CD8-positive, alpha-beta memory T cell (primary cell): ENCODE results near the gene TMEM116. TPM values are rescaled to one million over a fixed set of nuclear protein-coding genes. Genes with fewer than 3 reads are reported as not detected.

ENCODE experiments used
- CTCF ChIA-PET: fragments of 350-600 bp; sonication (Branson Sonifier 250); formaldehyde crosslinking; loops from one replicate; lab custom pipeline; 2021; ENCODE audit warnings: antibody characterized with exemption; lab: Charles Lee
- POLR2A ChIA-PET: fragments of 350-600 bp; sonication (Branson Sonifier 250); formaldehyde crosslinking; loops from one replicate; lab custom pipeline; 2021; ENCODE audit warnings: antibody characterized with exemption; lab: Charles Lee
- DNase-seq, 5 donors: peaks; one replicate each; pipeline versions ENCODE4 v3.0.0 to v3.0.0-alpha.2; 2020 to 2022; ENCODE audit warnings: mixed read lengths in 1 of 5
- H3K27ac ChIP-seq: one replicate; pipeline ENCODE4 v1.7.0; 2013; ENCODE audit warnings: low read depth, mild to moderate bottlenecking, low read length, moderate library complexity
- H3K27me3 ChIP-seq: 2 replicates; pipeline ENCODE4 v1.7.0; 2013; ENCODE audit warnings: low read length, mild to moderate bottlenecking; ENCODE audit not compliant: insufficient read depth, poor library complexity, severe bottlenecking
- H3K36me3 ChIP-seq: 2 replicates; pipeline ENCODE4 v1.7.0; 2013; ENCODE audit warnings: mild to moderate bottlenecking, low read length, moderate library complexity; ENCODE audit not compliant: insufficient read depth
- H3K4me1 ChIP-seq: 2 replicates; pipeline ENCODE4 v1.7.0; 2013; ENCODE audit warnings: mild to moderate bottlenecking, low read length, moderate library complexity; ENCODE audit not compliant: insufficient read depth
- H3K4me3 ChIP-seq: 2 replicates; pipeline ENCODE4 v1.7.0; 2013; ENCODE audit warnings: mild to moderate bottlenecking, low read length
- H3K9me3 ChIP-seq: 2 replicates; pipeline ENCODE4 v1.7.0; 2013; ENCODE audit warnings: mild to moderate bottlenecking, low read length
- H3K27ac Mint-ChIP-seq, 8 donors: one replicate each; pipeline ENCODE4 v1.8.0; 2020 to 2021; ENCODE audit warnings: mixed read lengths in 8 of 8, mild to moderate bottlenecking in 6 of 8, inconsistent platforms in 3 of 8, moderate library complexity in 3 of 8
- H3K27me3 Mint-ChIP-seq, 2 donors: one replicate each; pipeline ENCODE4 v1.8.0; 2020 to 2021; ENCODE audit warnings: mixed read lengths in 2 of 2, mild to moderate bottlenecking in 1 of 2, moderate library complexity in 1 of 2
- H3K36me3 Mint-ChIP-seq, 3 donors: one replicate each; pipeline ENCODE4 v1.8.0; 2020 to 2021; ENCODE audit warnings: mixed read lengths in 3 of 3, inconsistent platforms in 1 of 3, mild to moderate bottlenecking in 1 of 3
- H3K4me1 Mint-ChIP-seq, 3 donors: one replicate each; pipeline ENCODE4 v1.8.0; 2020 to 2021; ENCODE audit warnings: mixed read lengths in 3 of 3, inconsistent platforms in 1 of 3, mild to moderate bottlenecking in 1 of 3
- H3K4me3 Mint-ChIP-seq, 7 donors: one replicate each; pipeline ENCODE4 v1.8.0; 2020 to 2021; ENCODE audit warnings: mixed read lengths in 7 of 7, mild to moderate bottlenecking in 6 of 7, moderate library complexity in 4 of 7, inconsistent platforms in 2 of 7
- H3K9me3 Mint-ChIP-seq, 5 donors: one replicate each; pipeline ENCODE4 v1.8.0; 2020 to 2022; ENCODE audit warnings: mixed read lengths in 5 of 5, mild to moderate bottlenecking in 3 of 5, moderate library complexity in 2 of 5, inconsistent platforms in 1 of 5
- polyA plus RNA-seq: library from polyadenylated mRNA; unstranded; fragments of 300-500 nt; fragmentation: Illumina TruSeq; gene quantifications from one replicate; pipeline ENCODE4 v1.2.3, GENCODE V29; 2021
- total RNA-seq, 2 experiments: library from RNA; stranded (reverse); gene quantifications; one replicate each; pipeline ENCODE4 v1.2.3, GENCODE V29; 2021

The TMEM116 gene
- total and polyA plus RNA-seq, 3 experiments from 2014 or later: 13.1 to 28.4 (median 13.7) TPM

DNA sequence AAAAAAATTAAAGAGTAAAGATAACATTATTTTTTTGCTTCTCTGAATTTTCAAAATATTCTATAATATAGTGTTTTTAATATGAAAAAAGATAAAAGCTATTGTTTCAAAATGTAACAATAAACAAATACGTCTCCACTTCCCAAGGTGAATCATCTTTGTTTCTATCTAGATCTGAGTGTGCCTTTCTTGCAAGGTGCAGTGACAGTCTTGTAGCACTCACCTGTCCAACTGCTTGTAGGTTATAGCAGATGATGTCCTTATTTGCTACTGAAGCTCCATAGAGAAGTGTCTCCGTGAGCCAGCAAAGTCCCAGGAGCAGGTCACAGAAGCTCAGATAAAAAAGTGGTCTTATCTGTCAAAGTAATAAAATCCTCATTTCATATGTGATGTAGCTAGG lies 21.4 kb downstream of the TMEM116 start:
- Histone ChIP-seq H3K27ac (no peak overlapping the region), H3K36me3 (no peaks in the 10 kb centered on the region), H3K9me3 (no peaks in the 10 kb centered on the region), H3K4me1 (peaks cover 43% of the 10 kb centered on the region), H3K4me3 (peak overlapping the region; percentile 29), H3K27me3 (no peaks in the 10 kb centered on the region)
- POLR2A ChIA-PET: interaction anchor here (0.6 to 1.4 kb wide), 3 partner anchors 18 to 22 kb away, joined by 3 to 7 read pairs (median 3); partner anchors contain the start of genes ERP29 and TMEM116
- Mint-ChIP-seq H3K9me3 (no peaks in the 10 kb centered on the region), H3K4me1 (peaks cover 54 to 80% (median 79%) of the 10 kb centered on the region in 3 donors), H3K27ac (peak overlapping the region; percentile 68 to 98 (median 92)), H3K4me3 (peak overlapping the region; percentile 35 to 96 (median 88)), H3K36me3 (peaks cover 3 to 28% (median 12%) of the 10 kb centered on the region in 3 donors), H3K27me3 (peaks cover 0 to 1% of the 10 kb centered on the region in 2 donors)
- no peak for DNase-seq
- CTCF ChIA-PET: interaction anchor here (0.7 to 14.4 kb wide), 4 partner anchors 11 to 51 kb away, joined by 3 to 129 read pairs (median 4); partner anchors contain the start of genes ERP29 and TMEM116

DNA sequence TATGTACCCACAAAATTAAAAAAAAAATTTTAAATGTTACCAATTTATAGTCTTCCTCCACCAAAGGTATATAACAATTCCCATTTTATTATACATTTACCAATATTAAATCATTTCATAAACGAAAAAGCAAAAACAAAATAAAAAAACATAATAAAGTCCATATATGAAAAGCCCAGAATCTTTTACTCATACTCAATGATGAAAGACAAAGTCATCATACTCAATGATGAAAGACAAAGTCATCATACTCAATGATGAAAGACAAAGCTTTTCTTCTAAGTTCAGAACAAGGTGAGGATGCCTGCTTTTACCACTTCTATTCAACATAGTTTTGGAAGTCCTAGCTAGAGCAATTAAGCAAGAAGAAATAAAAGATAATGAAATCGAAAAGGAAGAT lies 28.1 kb downstream of the TMEM116 start:
- no peaks in the 10 kb centered on the region for H3K9me3 ChIP-seq
- no peaks in the 10 kb centered on the region for H3K36me3 ChIP-seq
- Mint-ChIP-seq H3K4me3 (no peak overlapping the region), H3K9me3 (no peaks in the 10 kb centered on the region), H3K4me1 (peaks cover 27 to 73% (median 49%) of the 10 kb centered on the region in 3 donors), H3K27me3 (no peaks in the 10 kb centered on the region), H3K36me3 (peaks cover 0 to 36% (median 20%) of the 10 kb centered on the region in 3 donors), H3K27ac (peak overlapping the region in 1 of 8 donors; percentile 57)
- DNase-seq: no peak
- H3K4me3 ChIP-seq: no peak overlapping the region
- H3K27ac ChIP-seq: no peak overlapping the region
- no peaks in the 10 kb centered on the region for H3K27me3 ChIP-seq
- ChIA-PET POLR2A (no interaction called here), CTCF (interaction anchor here (1.6 kb wide), 1 partner anchor 29 kb away, joined by 4 read pairs; no protein-coding TSS in a partner anchor)
- H3K4me1 ChIP-seq: no peaks in the 10 kb centered on the region

DNA sequence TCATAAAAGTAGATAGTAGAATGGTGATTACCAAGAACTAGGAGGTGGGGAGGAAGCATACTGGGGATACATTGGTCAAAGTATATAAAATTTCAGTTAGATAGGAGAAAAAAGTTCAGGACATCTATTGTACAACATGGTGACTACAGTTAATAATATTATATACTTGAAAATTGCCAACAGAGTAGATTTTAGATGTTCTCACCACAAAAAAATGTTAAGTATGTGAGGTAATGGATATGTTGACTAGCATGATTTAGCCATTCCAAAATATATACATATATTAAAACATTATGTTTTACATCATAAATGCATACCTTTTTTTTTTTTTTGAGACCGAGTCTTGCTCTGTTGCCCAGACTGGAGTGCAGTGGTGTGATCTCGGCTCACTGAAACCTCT lies 31.0 kb downstream of the TMEM116 start:
- Mint-ChIP-seq H3K4me3 (no peak overlapping the region), H3K9me3 (no peaks in the 10 kb centered on the region), H3K36me3 (peaks cover 5 to 33% (median 15%) of the 10 kb centered on the region in 3 donors), H3K4me1 (peaks cover 34 to 75% (median 55%) of the 10 kb centered on the region in 3 donors), H3K27ac (peak overlapping the region in 1 of 8 donors; percentile 38), H3K27me3 (no peaks in the 10 kb centered on the region)
- ChIA-PET POLR2A (no interaction called here), CTCF (no interaction called here)
- Histone ChIP-seq H3K27ac (no peak overlapping the region), H3K36me3 (no peaks in the 10 kb centered on the region), H3K4me1 (no peaks in the 10 kb centered on the region), H3K9me3 (no peaks in the 10 kb centered on the region), H3K27me3 (no peaks in the 10 kb centered on the region), H3K4me3 (no peak overlapping the region)
- no peak for DNase-seq

DNA sequence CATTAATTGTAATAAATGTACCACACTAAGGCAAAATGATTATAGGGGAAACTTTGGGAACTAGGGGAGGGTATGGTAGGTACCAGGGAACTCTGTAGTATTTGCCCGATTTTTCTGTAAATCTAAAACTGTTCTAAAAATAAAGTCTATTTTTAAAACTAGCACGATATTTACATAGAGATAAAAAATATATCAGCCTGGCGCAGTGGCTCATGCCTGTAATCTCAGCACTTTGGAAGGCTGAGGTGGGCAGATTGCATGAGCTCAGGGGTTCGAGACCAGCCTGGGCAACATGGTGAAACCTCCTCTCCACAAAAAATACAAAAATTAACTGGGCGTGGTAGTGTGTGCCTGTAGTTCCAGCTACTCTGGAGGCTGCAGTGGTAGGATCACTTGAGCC lies 32.4 kb downstream of the TMEM116 start:
- Mint-ChIP-seq H3K4me3 (no peak overlapping the region), H3K4me1 (peaks cover 39 to 79% (median 56%) of the 10 kb centered on the region in 3 donors), H3K27me3 (no peaks in the 10 kb centered on the region), H3K27ac (peak overlapping the region in 1 of 8 donors; percentile 74), H3K9me3 (no peaks in the 10 kb centered on the region), H3K36me3 (peaks cover 5 to 40% (median 15%) of the 10 kb centered on the region in 3 donors)
- Histone ChIP-seq H3K27ac (no peak overlapping the region), H3K36me3 (no peaks in the 10 kb centered on the region), H3K4me3 (no peak overlapping the region), H3K9me3 (no peaks in the 10 kb centered on the region), H3K27me3 (no peaks in the 10 kb centered on the region), H3K4me1 (no peaks in the 10 kb centered on the region)
- DNase-seq: no peak
- POLR2A ChIA-PET: no interaction called here
- CTCF ChIA-PET: interaction anchor here (1.3 kb wide), 1 partner anchor 12 kb away, joined by 4 read pairs; no protein-coding TSS in a partner anchor

DNA sequence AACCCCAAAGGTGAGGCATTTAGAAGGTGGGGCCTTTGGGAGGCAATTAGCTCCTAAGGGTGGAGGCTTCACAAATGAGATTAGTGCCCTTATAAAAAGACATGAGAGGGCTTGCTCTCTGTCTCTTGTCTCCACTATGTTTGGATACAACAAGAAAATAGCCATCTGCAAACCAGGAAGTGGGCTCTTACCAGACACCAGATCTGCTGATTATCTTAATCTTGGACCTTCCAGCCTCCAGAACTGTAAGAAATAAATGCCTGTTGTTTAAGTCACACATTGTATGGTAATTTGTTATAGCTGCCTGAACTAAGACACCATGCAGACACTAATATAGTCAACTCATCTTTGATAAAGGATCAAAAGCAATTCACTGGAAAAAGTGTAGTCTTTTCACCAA lies 34.4 kb downstream of the TMEM116 start:
- Mint-ChIP-seq H3K27ac (peak overlapping the region in 3 of 8 donors; percentile 13 to 47 (median 40)), H3K9me3 (no peaks in the 10 kb centered on the region), H3K27me3 (no peaks in the 10 kb centered on the region), H3K36me3 (peaks cover 5 to 44% (median 11%) of the 10 kb centered on the region in 3 donors), H3K4me3 (no peak overlapping the region), H3K4me1 (peaks cover 40 to 80% (median 50%) of the 10 kb centered on the region in 3 donors)
- Histone ChIP-seq H3K27ac (peak overlapping the region; percentile 10), H3K4me3 (no peak overlapping the region), H3K36me3 (no peaks in the 10 kb centered on the region), H3K9me3 (no peaks in the 10 kb centered on the region), H3K27me3 (no peaks in the 10 kb centered on the region), H3K4me1 (no peaks in the 10 kb centered on the region)
- no peak for DNase-seq
- ChIA-PET POLR2A (no interaction called here), CTCF (no interaction called here)

DNA sequence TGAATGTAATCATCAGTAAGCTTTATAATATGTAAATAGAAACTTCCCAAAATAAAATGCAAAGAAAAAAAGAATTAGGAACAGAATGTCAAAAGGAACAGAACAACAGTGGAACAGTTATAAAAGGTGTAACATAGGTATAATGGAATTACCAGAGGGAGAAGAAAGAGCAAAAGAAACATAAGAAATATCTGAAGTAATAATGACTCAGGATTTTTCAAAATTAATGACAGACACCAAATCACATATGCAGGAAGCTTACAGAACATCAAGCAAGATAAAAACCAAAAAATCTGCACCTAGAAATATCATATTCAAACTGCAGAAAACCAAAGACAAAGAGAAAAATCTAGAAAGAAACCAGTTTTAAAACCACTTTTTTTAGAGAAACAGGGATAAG lies 36.1 kb downstream of the TMEM116 start:
- H3K9me3 Mint-ChIP-seq: no peaks in the 10 kb centered on the region
- peak overlapping the region in 3 of 8 donors; percentile 7 to 46 (median 38) for H3K27ac Mint-ChIP-seq
- ChIA-PET CTCF (interaction anchor here (0.7 kb wide), 1 partner anchor 32 kb away, joined by 3 read pairs; no protein-coding TSS in a partner anchor), POLR2A (no interaction called here)
- no peak overlapping the region for H3K4me3 ChIP-seq
- no peaks in the 10 kb centered on the region for H3K36me3 ChIP-seq
- peaks cover 5 to 44% (median 13%) of the 10 kb centered on the region in 3 donors for H3K36me3 Mint-ChIP-seq
- no peak overlapping the region for H3K27ac ChIP-seq
- H3K4me1 ChIP-seq: no peaks in the 10 kb centered on the region
- H3K9me3 ChIP-seq: no peaks in the 10 kb centered on the region
- no peak overlapping the region for H3K4me3 Mint-ChIP-seq
- no peaks in the 10 kb centered on the region for H3K27me3 ChIP-seq
- H3K27me3 Mint-ChIP-seq: no peaks in the 10 kb centered on the region
- DNase-seq: no peak
- peaks cover 47 to 81% (median 62%) of the 10 kb centered on the region in 3 donors for H3K4me1 Mint-ChIP-seq

DNA sequence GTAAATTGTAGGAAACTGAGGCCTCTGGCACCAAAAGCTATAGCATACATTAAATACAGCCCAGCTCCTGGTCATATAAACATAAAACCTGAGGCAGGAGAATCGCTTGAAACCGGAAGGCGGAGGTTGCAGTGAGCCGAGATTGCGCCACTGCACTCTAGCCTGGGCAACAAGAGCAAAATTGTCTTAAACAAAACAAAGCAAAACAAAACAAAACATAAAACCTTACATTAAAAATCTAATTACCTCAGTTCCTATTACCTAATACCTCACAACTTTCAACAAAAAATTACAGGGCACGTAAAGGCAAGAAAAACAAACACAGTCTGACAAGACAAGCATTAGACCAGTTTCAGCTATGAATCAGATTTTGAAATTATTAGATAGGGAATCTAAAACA lies 36.7 kb downstream of the TMEM116 start:
- H3K27ac ChIP-seq: peak overlapping the region; percentile 4
- peaks cover 44 to 79% (median 64%) of the 10 kb centered on the region in 3 donors for H3K4me1 Mint-ChIP-seq
- no peak overlapping the region for H3K4me3 Mint-ChIP-seq
- POLR2A ChIA-PET: interaction anchor here (0.6 kb wide), 1 partner anchor 38 kb away, joined by 3 read pairs; no protein-coding TSS in a partner anchor
- H3K36me3 ChIP-seq: no peaks in the 10 kb centered on the region
- peak overlapping the region in 1 of 8 donors; percentile 38 for H3K27ac Mint-ChIP-seq
- no peaks in the 10 kb centered on the region for H3K27me3 ChIP-seq
- H3K9me3 Mint-ChIP-seq: no peaks in the 10 kb centered on the region
- no peak overlapping the region for H3K4me3 ChIP-seq
- no peaks in the 10 kb centered on the region for H3K4me1 ChIP-seq
- no peak for DNase-seq
- CTCF ChIA-PET: no interaction called here
- H3K27me3 Mint-ChIP-seq: no peaks in the 10 kb centered on the region
- peaks cover 5 to 40% (median 13%) of the 10 kb centered on the region in 3 donors for H3K36me3 Mint-ChIP-seq
- H3K9me3 ChIP-seq: no peaks in the 10 kb centered on the region
